Activated naive CD4-positive, alpha-beta T cell treated with Interleukin-2 at 50 U/mL for 16 hours (primary cell): Measurements from ENCODE around the gene HCN4.
A peak's percentile ranks its signal among the peaks of the same experiment; 100 is the strongest.

Experiments
- DNase-seq: peaks from one replicate; pipeline ENCODE4 v3.0.0-alpha.2; 2020

HCN4 gene

DNA sequence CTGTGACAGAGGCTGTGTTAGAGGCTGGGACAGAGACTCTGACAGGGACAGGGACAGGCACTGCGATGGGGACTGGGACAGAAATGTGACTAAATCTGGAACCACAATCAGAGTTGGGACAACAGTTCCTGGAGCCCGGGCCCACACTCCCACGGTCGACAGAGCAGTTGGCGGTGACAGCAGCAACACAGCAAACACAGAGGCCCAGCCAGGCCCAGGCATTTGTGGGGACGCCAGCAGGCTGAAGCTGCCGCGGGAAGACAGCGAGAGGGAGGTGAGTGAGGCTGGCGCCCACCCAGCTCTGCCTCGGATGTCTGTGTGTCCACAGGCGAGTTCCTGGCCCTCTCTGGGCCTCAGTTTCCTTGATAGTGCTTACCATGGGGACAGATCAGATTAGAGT, 9.3 kb upstream of the HCN4 start:
- no peak for DNase-seq

GRCh38 chr15:73375755-73376305, 7.1 kb upstream of the HCN4 start:
- no peak for DNase-seq

DNA sequence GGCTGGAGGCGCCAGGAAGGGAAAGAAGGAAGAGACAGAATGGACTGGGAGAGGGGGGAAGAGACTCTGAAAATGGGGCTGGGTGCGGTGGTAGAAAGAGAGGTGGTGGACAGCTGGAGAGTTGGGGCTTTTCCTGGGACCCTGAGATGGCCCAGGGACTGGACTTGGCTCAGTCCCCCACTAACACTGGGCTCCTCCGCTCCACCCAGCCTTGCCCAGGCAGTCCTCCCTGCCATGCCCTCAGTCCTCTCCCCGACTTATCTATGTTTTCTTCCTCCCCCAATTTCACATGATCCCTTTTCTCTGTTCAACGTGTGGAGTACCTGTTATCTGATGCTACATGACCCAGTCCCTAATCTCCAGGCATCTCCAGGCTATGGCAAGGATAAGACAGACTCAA, 6.3 kb upstream of the HCN4 start:
- DNase-seq = no peak

- no peak for DNase-seq
These were observed 5.8 kb upstream of the HCN4 start for GRCh38 chr15:73374604-73375003.

GRCh38 chr15:73373221-73373620, 4.5 kb upstream of the HCN4 start:
- DNase-seq = no peak

DNA sequence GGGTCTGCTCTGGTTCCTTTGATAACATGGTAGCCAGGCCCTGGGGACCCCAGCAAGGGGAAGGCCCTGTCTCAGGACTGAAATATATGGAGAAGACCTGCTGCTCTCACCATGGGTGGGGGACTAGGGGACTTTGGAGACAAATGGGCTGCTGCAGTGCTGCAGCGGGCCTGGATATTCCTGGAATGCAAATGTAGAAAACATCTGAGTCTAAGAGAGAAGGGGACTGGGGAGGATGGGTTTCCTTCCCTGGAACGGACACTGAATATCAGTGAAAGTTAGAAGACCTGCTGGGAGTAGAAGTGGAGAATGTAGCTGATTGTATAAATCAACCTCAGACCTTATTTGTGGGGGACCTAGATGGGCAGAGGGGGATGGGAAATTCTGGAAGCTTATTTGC, 3.1 kb upstream of the HCN4 start:
- no peak for DNase-seq

DNA sequence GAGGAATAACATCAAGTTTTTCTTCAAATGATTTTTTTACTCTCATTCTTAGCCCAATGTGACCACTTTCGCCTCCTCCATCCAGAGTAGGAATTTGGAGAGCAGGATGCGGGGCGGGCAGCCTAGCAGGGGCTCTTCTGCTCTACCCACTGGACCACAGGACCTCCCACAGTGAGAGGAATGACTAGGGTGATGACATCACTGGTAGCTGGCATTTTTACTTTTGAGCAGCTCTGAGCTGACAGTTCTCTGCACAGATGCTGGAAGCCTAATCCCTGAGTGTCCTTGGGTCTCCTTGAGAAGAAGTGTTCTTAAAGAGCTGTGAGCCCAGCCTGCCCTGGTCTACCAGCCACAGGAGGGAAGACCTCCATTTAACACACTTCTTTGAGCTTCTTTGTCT, 1.4 kb upstream of the HCN4 start:
- DNase-seq = no peak

DNA sequence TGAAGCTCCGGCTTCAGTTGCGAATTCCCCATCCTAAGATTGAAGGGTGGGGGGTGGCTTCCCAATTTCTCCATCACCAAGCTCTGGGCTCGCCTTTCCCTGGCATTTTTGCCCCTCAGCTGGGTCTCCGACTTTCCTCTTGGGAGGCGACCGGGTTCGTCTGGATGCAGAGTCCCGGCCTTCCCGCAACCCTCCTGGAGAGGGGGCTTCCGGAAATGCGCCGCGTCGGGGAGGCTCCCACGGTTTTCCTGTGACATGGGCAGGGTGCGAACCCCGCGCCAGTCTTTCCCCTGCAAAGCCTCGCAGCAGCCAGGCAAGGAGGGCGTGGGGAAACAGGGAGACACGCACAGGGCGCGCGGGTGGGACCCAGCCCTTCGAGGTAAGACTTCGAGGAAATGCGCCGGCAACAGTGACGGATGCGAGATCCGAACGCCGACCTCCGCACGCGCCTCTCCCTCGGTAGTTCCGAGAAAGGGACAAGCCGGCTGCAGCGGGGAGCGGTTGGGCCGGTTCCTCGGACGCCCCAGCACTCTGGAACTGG, 466 bp upstream of the HCN4 start:
- DNase-seq = no peak

- no peak for DNase-seq
These were observed 996 bp downstream of the HCN4 start for GRCh38 chr15:73367624-73368300.

GRCh38 chr15:73366766-73367623, 1.8 kb downstream of the HCN4 start:
- DNase-seq = no peak

DNA sequence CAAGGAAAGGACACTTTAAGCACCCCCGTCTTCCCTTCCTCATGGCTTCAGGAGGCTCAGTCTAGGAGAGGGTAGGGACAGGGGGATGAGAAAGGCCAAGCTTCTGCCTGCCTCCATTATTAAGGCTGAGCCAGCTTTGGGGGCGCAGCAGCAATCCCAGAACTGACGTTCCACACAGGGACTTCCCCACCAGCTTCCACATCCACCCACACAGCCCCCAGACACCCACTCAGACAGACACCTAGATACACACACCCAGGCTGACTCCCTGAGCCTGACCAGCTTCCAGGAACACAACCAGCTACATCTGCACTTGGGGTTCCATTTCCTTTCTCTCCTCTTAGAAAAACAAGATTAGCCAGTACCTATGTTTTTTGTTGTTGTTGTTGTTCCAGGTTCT, 4.7 kb downstream of the HCN4 start:
- DNase-seq = no peak

GRCh38 chr15:73362900-73363299, 5.9 kb downstream of the HCN4 start:
- no peak for DNase-seq

- DNase-seq = no peak
These were observed 7.4 kb downstream of the HCN4 start for GRCh38 chr15:73361337-73361736.

DNA sequence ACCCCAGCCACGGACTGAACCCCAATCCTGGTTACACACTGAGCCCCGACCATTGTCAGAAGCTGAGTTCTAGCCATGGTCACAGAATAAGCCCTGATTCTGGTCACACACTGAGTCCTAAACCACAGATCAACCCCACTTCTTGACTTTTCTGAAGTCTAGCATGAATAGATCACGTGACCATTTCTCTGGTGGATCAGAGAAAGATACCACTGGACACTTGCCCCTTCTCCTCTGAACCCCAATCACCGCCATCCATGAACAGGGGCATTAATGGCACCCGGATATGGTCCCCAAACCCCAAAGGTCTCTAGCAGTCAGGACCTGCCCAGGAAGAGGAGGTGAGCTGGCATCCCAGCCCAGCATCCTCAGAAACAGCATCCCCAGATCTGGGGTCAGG, 9.1 kb downstream of the HCN4 start:
- no peak for DNase-seq

DNA sequence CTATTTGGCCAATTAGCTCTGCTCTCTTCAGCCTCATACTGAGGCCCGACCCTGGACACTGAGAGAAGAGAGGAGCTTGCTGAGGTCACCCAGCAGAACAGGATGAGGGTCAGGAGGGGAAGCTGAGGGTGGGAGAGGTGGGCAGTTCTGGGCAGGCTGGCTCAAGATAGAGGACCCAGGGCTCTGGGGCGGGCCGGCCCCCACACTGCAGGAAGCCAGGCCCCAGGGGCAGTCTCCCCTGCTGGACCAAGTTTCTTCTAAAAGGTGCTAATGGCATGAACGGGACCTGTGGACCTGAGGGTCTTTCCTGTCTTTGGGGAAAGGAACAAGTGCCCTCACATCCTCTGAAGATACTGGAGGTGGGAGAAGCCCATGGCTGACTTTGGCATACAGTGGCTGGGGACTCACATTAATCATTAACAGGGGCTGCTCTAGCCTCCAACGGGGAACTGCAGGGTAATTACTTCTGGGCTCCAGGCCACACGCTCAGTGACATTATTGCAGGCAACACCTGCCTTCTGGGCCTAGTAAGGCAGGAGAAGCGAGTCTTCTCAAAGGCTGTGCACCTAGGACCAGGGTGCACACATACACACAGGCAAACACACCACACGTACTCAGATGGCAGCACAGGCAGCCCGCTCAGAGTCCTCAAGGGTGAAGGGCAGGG, 10.6 kb downstream of the HCN4 start:
- no peak for DNase-seq

GRCh38 chr15:73355612-73356265, 13.0 kb downstream of the HCN4 start:
- no peak for DNase-seq

GRCh38 chr15:73354241-73354640, 14.5 kb downstream of the HCN4 start:
- DNase-seq = no peak

DNA sequence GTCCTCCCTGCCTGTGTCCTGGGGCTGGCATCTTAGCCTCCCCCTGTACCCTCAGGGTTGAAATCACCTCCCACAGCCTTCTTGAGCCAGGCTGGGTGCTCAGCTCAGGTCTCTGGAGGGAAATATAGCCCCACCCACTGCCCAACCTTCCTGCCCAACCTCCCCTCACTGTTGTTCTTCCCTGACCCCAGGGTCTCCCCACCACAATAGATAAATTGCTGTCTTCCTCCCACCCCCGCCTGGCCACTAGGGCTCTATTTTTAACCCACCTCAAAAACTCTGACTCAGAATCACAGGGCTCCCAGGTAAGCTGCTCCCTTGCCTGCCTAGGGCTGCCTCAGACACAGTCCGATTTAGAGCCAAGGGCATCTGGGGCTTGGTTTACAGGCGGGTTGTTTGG, 15.0 kb downstream of the HCN4 start:
- no peak for DNase-seq

DNA sequence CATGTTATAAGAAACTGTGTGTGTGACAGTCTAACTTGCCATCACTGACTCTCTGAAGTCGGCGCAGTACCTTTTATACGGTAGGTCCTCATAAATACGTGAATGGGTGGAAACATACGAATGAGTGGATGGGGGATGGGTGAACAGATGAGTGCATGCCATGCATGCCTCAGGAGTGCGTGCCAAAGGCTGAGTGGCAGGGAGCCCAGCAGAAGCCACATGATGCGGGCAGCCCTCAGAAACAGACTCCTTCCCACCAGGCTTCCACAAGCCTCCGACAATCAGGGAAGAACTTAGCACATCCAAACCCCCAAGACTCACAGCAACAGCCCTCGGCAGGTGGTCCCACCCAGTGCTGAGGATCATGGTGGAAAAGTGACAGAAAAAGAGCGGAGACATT, 16.7 kb downstream of the HCN4 start:
- DNase-seq = no peak

- no peak for DNase-seq
These were observed 19.6 kb downstream of the HCN4 start for GRCh38 chr15:73349191-73349590.

- peak; percentile 61 for DNase-seq
These were observed 21.9 kb downstream of the HCN4 start for GRCh38 chr15:73346735-73347312.

GRCh38 chr15:73345658-73346057, 23.1 kb downstream of the HCN4 start:
- no peak for DNase-seq

DNA sequence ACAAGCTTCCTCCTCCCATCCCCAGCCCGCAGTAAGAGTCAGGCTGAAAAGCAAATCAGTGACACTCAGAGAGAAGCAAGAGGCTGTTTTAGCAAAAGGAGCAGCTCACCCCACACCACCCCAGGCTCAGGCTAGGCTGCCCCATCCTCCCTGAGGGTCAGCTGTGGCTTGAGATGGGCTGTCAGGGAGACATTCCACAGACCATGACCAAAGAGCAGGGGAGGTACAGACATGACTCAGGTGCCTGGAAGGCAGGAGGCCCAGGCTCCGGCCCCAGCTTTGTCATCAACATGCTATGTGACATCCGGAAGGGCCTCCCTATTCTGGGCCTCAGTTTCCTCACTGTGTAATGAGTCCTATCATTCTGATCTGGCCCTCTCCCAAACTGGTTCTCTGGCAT, 24.7 kb downstream of the HCN4 start:
- no peak for DNase-seq
